ENCODE measurements around the gene FTL.

GRCh38 chr19:49014123-49014869 is 49.2 kb downstream of the FTL start:
- TF ChIP-seq CTCF (IDR thresholded peaks at IDR 0.05) (no peak), EZH2 (IDR thresholded peaks at IDR 0.05) (no peak), EZH2phosphoT487 (IDR thresholded peaks at IDR 0.05) (no peak)

Data from neural progenitor cell (in vitro differentiated cells).